Islet precursor cell (in vitro differentiated cells): ENCODE results near the gene LRRC61.
"Not testable (repeated sequence)": the region's sequence is repeated elsewhere in the genome, so short reads cannot be mapped to it uniquely, and the experiment has no call there.

Source experiments
- DNase-seq: peaks from one replicate; pipeline ENCODE4 v3.0.0-alpha.2; 2018

LRRC61 gene

DNA sequence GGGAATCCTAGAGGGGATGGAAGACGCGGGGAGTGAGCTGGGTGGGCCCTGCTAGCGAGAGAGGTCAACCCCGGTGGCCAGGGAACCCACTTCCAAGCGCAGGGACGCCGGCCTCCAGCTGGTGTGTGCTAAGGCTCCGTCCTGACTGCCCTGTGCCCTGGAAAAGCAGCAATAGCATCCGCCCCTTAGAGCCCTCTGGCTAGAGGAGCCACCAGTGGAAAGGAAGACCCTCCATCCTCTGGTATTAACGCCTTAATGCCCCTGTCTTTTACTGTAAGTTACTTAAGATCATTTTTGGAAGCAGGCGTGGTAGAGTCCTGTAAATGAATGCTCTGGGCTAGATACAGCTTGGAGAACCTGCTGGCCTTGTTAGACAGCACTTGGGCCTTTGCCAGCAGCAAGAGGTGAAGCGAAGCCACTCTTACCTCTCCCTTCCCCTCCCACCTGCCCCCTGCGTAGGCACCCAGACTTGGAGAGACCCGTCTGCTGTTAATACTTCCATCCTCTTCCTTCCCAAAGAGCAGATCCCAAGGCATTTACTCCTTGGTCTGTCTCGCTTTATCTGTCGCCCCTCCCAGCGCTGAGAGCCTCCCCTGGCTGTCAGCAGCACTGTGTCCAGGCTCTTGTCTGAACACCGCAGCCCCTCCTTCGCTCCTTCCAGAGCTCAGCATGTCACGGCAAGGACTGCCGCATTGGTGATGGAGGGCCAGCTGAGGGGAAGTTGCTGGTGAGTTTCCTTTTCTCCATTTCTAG lies 50.1 kb downstream of the LRRC61 start:
- DNase-seq = peak; percentile 78

DNA sequence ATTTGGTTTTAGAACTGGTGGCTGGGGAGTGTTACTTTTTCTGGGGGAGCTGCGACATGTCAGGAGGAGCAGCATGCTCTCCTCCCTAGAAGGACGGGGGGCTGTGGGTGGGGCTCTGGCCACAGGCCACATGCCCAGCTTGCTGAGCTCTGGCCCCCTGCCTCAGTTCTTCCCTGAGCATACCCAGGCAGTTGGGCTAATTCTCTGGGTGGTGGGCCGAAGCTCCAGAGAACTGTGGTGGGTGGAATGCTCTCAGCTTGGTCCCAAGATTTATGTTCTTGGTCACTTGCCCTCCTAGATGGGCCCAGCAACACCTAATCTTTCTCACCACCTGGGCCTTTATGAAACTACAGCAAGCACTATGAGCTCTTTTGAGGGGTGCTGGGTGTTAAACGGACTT lies 50.9 kb downstream of the LRRC61 start:
- DNase-seq = no peak

DNA sequence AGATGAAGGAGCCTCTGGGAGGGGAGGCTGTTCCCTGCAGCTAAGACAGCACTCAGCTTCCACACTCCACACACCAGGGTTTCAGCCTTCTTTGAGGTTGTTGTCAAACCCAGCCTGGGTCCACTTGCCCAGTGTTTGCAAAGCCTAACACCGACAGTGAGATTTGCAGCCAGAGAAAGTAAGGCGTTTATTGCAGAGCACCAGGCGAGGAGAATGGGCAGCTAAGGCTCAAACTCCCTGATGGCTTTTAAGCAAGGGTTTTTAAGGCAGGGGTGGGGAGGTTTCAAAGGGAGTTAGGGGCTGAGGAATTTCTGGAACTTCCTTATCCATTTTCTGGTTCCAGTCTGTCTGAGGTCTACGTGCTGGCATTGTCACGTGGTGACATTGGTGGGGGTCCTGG lies 51.3 kb downstream of the LRRC61 start:
- peak; percentile 94 for DNase-seq

DNA sequence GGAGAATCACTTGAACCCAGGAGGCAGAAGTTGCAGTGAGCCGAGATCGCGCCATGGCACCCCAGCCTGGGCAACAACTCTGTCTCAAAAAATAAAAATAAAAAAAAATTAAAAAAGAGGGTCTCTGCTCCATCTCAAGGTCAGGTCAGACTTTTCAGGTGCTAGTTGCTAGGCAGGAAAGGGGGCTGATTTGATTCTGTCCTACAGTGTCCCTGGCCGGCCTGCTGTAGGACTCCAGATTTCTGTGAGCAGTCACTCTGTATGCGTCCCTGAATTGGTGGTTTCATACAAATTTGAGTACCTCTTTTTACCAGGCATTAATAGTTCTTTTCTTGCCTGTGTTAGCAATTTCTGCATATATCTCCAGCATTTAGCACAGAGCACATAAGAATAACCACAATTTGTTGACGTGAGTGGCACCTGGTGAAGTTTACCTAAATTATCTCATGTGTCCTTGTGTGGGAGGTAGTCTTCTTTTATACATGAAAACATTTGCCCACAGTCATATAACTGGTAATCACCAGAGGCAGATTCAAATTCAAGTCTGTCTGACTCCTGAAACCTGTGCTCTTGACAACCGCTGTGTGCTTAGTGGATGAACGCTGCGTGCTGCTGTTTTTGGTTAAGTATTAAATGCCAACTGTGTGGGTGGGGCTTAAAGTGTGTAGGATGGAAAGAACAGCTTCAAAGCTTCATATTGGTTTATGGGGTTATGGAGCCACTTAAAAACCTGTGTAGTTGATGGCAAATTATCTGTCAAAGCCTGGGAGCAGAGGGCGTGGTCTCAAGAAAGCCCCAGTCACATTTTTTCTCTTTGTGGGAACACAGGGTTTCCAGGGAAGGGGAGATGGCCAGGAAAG lies 52.7 kb downstream of the LRRC61 start:
- DNase-seq = no peak

DNA sequence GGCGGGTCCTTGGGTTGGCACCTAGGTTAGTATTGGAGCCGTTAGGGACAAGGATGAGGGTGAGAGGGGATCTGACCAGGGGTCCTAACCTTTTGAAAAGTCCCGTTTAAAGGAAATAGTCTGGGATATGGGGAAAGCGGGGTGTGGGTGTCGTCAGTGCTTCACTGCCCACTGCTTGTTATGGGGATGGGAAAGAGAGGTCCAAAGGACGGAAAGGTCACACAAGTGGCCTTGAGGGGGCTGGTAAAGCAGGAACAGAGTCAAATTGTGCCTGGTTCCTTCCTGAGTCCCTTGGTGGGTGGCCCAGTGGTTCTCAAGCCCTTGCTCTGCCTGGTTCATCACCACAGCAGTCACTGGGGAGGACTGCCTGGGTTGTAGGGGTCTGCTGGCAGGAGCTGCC lies 53.4 kb downstream of the LRRC61 start:
- DNase-seq = no peak

DNA sequence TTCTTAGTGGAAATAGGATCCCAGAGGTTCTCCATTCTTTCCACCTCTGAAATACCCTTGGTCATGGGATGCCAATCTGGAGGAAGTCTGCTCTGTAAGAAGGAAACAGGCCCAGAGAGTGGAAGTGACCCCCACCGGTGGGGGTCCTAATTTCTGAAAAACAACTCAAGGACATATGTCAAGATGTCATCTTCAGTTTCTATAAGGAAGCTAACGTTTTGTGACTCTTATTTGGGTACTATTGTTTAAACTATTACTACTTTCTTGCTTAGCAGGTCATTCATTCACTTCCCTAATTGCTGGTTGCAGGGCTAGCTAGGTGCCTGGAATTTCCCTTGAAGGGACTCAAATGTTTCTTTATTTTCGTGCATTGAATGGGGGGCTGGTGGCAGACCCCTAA lies 54.0 kb downstream of the LRRC61 start:
- no peak for DNase-seq

DNA sequence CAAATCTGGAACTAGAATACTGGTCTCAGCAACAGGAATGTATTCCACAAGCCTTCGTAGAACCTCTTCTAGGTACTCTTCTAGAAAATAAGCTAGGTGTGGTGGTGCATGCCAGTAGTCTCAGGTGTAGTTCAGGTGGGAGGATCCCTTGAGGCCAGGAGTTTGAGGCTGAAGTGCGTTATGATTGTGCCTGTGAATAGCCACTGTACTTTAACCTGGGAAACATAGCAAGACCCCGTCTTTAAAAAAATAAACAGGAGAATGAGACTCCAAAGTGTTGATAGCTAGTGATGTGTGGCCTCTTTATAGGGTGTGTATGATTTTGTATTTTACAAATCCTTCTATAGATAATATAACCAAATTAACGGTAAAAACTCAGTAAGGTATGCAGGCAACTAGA lies 54.5 kb downstream of the LRRC61 start:
- no peak for DNase-seq

DNA sequence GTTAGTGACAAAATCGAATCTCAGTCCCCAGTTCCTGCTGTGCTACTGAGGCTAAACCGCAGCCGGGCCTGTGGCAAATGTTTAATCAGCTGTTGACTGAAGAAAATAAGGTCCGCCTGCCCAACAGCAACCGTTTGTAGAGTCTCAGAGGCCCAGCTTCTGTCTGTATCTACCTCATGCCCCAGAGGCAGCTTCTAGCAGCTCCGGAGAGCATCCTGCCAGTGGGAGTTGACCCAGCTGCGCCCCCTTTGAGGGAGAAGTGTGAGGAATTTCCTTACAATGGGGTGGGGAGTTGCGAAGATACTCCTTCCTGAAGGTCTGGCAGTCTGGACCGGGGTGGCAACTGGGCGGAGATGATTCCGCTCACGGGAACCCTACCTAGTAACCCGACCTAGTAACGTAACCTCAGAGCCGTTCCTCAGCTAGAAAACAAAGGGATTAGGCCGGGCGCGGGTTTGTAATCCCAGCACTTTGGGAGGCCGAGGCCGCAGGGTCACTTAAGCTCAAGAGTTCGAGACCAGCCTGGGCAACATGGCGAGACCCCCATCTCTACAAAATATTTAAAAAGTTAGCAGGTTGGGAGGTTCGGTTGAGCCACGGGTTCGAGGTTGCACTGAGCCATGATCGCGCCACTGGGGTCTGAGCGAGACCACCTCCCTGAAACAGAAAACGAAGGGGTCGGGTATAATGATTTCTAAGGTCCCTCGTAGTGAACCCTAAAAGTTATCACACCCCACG lies 55.1 kb downstream of the LRRC61 start:
- peak; percentile 98 for DNase-seq

DNA sequence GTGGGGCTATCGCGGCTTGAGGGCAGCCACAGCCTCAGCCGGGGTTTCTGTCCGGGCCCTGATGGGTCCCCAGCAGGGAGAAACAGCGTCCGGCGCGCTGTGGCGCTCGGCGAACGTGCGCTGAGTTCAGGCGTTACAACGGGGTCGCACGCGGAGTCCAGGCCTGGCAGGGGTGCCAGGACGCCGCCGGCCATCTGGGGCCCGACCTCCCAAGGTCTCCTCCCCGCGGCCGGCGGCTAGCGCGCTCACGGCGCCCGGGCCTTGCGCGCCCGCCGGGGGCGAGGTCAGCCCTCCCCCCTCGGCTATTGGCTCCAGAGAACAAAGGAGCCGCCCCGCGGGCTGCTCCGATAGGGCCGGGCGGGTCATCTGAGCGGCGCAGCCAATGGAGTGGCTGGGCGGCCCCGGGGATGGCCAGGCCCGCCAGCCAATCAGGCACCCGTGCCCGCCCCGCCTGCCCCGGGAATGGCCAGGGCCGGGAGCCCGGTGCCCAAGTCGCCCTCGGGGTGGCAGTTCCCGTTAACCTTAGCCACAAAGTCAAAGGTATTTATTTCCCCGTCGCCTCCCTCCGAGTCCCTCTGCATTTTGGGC lies 55.8 kb downstream of the LRRC61 start, which contains the start of gene ZNF775:
Gene ZNF775, plus strand, starts transcription at position 478 of the 588 bp plus-strand sequence. CDS start 9,141 bp downstream, outside the sequence.
- DNase-seq = peak; percentile 98

DNA sequence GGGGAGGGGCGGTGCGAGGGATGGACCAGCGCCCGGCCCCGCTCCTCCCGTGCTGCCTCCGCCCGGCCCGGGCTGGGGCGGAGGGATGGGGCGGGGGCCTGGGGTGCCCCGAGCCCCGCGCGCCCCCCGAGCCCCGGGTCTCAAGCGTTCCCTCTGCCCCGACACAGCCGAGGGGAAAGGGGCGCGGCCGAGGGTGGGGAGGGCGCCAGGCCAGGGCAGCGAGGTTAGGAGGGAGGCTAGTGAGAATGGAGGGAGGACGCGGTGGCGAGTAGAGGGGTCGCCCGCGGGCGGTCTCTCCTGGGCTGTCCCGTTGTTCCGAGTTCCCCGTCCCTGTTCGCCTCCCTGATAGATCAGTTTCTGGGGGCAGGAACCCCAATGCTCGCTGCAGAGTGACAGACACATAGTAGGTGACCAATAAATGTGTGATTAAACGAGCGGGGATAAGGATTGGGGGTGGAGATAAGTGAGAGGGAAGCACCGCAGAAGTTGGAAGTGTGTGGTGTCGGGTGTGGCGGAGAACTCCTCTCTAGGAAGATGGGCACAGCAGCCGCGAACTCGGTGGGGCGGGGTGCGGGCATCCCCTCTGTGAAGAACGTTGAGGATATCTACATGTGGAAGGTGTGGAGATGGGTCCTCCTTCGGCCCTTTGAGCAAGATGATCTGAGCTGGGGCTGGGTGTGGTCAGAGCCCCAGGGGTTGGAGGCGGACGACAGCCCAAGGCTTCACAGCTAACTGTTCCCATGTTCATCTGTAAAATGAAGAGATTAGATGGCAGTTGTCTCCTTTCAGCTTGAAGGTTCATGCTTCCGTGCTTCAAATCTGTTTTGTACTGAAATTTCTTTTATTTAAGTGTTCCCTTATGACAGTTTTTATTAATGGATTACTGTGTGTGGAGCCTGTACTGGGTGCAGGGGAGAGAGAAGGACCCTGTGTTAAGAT lies 56.6 kb downstream of the LRRC61 start:
- DNase-seq = no peak

DNA sequence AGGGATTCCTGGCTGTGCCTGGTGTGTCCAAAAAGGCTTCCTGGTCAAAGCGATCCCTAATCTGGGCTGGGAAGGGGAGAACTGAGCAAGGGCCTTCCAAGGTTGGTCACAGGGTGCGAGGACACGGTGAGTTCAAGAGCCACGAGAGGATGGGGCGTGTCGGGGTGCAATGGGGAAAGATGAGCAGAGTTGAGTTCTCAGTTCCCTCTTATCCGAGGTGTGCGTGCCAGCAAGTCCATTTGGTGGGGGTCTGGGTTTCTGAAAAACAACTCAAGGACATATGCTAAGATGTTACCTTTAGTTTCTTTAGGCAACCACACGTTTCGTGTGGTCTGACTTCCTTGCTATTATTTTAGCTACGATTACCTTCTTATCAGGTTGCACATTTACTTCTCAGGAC lies 57.3 kb downstream of the LRRC61 start:
- DNase-seq = no peak

DNA sequence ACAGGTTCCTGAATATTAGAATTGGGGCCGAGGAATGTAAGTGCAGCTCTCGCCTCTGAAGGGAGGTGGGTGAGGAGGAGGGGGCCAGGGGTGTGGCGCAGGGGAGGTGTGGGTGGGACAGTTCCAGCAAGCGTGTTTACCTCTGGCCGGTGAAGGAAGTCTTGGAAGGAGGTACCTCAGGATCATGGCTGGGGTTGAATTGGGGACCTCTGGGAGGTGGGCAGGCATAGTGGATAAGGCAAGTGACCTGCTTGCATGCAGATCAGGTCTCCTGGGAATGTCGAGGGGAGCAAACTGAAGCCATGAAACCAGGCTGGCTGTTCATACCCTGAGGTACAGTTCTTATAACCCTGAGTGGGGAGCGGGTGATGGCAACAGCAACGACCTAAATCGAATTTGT lies 57.9 kb downstream of the LRRC61 start:
- DNase-seq = peak; percentile 49

DNA sequence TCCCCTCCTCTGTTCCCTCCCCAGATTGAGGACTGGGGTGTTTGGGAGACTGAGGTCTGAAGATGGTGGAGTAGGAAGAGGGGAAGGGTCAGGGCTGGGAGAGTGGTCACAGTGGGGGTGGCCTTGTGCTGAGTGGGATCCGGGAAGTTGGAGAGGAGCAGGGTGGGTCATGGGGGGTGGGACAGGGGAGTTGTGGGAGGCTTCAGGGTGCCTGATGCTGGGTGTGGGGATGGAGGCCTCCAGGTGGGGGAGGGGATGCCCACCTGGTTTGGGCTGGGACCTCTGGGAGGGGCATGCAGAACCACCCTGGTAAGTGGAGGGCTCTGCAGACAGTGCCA lies 58.6 kb downstream of the LRRC61 start:
- DNase-seq = no peak

DNA sequence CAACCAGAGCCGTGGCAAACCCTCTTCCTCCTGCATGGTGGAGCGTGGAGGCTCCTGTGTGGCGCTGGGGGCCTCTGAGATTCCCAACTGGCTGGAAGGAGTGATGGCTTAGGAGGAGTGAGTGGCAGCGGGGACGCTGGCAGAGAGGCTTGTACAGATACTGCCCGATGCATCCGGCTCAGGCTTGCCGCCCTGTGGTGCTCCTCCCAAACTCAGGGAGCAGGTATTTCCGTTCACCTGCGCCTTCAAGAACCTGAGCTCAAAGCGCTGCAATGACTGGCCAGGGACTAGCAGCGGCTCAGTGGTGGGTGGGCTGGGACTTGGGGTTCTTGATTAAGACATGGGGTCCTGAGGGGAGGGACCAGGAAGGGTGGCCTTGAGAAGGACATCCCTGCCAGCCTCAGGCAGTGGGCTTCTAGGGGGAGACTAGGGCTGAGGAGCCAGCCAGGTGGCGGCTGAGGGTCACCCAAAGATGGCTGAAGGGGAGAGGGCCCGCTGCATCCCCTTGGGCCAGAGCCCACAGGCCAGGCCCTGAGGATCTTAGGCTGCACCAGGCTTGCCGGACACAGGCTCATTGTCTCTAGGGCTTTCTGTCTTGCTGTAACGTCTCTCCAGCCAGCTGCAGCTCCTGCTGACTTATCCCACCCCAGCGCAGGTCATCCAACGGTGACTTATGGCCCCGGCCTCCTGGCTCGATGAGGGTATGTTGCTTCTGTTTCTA lies 59.1 kb downstream of the LRRC61 start:
- peak; percentile 55 for DNase-seq

DNA sequence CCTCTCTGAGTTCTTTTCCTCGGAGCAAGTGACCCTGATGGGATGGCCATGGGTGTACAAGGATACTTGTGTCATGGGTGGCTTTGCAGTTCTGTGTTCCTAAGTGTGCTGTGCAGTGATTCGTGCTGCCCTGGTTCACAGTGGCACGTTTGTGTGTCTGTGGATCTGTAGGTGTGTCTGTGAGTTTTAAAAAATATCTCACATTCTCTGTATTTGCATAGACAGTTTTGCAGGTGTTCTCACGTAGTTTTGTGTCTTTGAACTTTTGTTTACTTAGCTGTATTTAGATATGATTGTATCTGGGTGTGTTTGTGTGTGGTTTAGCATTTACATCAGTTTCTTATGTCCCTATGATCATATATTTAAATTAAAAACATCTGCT lies 59.7 kb downstream of the LRRC61 start:
- DNase-seq = no peak

DNA sequence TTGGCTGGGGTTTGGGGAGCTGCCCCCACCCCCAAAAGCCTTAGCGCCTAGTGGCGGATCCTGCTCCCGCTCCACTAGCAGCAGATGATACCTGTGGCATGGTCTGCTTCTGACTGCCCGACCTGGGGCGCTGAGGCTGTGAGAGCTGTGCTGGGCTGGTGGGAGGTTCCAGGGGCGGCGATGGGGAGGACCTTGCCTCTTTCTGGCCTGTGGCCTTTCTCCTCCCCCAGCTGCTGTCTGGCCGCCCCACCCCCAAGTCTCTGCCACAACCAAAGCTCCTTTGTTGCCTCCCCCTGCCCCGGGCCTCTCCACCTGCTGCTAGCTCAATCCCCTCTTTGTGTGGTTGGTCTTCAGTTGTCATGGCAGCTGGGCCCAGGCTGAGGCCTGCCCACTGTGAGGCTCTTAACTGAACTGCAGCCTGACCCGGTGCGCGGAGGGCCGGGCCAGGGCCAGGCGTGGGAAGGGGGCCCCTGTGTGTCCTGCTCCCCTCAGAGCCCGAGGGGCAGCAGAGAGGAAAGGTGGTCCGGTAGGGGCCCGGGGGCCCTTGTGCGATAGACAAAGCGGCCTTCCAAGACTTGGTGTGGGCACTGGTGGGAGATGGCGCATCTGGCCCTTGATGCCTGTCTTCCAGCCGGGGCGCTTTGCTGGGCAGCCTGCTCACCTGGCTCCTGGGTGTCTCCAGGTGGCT lies 60.7 kb downstream of the LRRC61 start:
- DNase-seq = peak; percentile 99

DNA sequence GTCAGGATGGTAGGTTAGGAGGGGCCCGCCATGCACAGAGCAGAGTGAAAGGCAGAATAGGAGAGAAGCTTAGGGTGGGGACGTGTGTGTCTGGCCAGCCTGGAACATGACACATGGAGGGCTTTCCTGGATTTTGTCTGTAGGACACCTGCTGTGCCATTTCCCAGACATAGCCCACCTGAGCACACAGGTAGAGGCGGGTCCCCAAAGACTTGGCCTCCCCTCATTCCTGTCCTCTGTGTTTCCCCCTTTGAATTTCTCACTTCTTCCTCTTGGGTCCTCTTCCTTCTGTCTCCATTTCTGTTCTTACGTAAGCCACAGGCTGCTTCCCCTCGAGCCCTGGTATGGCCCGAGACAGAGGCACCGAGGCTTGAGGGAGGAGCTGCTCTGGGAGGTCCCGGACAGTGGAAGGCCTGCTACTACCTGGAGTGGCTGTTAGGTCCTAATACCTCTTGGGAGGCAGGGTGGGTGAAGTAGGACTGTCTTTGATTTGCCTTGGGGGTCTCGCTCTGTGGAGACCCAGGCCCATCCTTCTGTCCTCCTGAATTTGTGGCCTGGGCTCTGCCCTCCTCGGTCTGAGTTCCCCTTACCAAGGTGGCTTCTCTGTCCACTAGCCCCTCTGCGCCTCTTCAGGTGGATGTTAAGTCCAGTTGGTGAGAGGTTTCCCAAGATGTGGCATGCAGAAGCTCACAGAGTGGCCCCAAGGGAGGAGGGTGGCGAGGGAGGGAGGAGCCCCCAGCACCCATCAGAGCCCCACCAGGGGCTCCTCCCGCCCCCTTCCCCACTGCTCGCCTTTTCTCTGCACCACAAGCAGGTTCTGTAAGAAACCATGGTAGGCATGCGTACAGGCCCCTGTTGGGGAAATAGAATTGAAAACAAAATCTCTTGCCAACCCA lies 61.5 kb downstream of the LRRC61 start:
- no peak for DNase-seq

DNA sequence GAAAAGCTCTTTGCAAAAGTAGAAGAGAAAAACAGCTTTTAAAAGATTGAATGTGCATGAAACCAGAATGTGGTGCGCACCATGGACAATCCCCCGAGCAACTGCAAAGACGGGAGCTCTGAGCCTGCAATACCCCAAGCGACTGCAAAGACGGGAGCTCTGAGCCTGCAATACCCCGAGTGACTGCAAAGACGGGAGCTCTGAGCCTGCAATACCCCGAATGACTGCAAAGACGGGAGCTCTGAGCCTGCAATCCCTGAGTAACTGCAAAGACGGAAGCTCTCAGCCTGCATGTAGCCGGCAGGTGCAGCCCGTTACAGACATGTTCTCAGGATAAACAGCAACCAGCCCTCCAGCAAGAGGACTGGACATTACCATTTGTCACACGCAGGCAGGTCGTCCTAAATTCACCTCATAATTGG lies 62.2 kb downstream of the LRRC61 start:
- no peak for DNase-seq

DNA sequence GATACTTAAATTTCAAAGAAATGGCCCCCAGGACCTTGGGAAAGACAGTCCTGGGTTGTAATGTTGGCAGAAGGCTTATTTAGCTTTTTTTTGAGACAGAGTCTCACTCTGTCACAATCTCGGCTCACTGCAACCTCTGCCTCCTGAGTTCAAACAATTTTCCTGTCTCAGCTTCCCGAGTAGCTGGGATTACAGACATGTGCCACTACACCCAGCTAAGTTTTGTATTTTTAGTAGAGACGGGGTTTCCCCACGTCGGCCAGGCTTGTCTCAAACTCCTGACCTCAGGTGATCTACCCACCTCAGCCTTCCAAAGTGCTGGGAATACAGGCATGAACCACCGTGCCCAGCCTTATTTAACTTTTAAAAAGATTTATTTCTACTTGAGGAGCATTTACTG lies 62.7 kb downstream of the LRRC61 start:
- not testable (repeated sequence) for DNase-seq
